ENCODE measurements around the gene TMEM208.
A peak's percentile ranks its signal among the peaks of the same experiment; 100 is the strongest.

The TMEM208 gene

GRCh38 chr16:67268136-67268579, 41.2 kb downstream of the TMEM208 start:
- TF ChIP-seq GATA1 (IDR thresholded peaks at IDR 0.05; ENCODE audit: low read depth, low read length) (peak; percentile 88), POLR2A (IDR thresholded peaks at IDR 0.05; ENCODE audit: low read length) (peak; percentile 71)
- peak; percentile 96 to 99 for DNase-seq

- peak in 1 of 2 experiments; percentile 35 for DNase-seq
- TF ChIP-seq GATA1 (IDR thresholded peaks at IDR 0.05; ENCODE audit: low read depth, low read length) (no peak), POLR2A (IDR thresholded peaks at IDR 0.05; ENCODE audit: low read length) (no peak)
These were observed 42.8 kb downstream of the TMEM208 start for GRCh38 chr16:67269766-67270165.

- TF ChIP-seq GATA1 (IDR thresholded peaks at IDR 0.05; ENCODE audit: low read depth, low read length) (no peak), POLR2A (IDR thresholded peaks at IDR 0.05; ENCODE audit: low read length) (no peak)
These were observed 44.0 kb downstream of the TMEM208 start for GRCh38 chr16:67270931-67271338.

GRCh38 chr16:67271446-67271845, 44.5 kb downstream of the TMEM208 start:
- no peak for DNase-seq
- no peak for TF ChIP-seq GATA1 (IDR thresholded peaks at IDR 0.05; ENCODE audit: low read depth, low read length)
- peak; percentile 30 for TF ChIP-seq POLR2A (IDR thresholded peaks at IDR 0.05; ENCODE audit: low read length)

More at GRCh38 chr16:67270931-67271338, 44.0 kb downstream of the TMEM208 start:
- no peak for DNase-seq

GRCh38 chr16:67275321-67275720, 48.4 kb downstream of the TMEM208 start:
- TF ChIP-seq GATA1 (IDR thresholded peaks at IDR 0.05; ENCODE audit: low read depth, low read length): no peak
- no peak for TF ChIP-seq POLR2A (IDR thresholded peaks at IDR 0.05; ENCODE audit: low read length)
- DNase-seq: no peak

- peak; percentile 41 to 65 for DNase-seq
- TF ChIP-seq POLR2A (IDR thresholded peaks at IDR 0.05; ENCODE audit: low read length): peak; percentile 67
- no peak for TF ChIP-seq GATA1 (IDR thresholded peaks at IDR 0.05; ENCODE audit: low read depth, low read length)
These were observed 50.5 kb downstream of the TMEM208 start for GRCh38 chr16:67277294-67277998.

GRCh38 chr16:67277999-67278772, 51.3 kb downstream of the TMEM208 start:
- TF ChIP-seq GATA1 (IDR thresholded peaks at IDR 0.05; ENCODE audit: low read depth, low read length) (no peak), POLR2A (IDR thresholded peaks at IDR 0.05; ENCODE audit: low read length) (no peak)
- peak in 1 of 2 experiments; percentile 35 for DNase-seq
